Hematopoietic multipotent progenitor cell treated with erythropoietin and hydrocortisone succinate and interleukin-3 and kit ligand, for 6 days (in vitro differentiated cells): ENCODE measurements around the gene CD46.

ENCODE experiments used
- DNase-seq: peaks from one replicate; pipeline ENCODE4 v3.0.0-alpha.2; 2015

Gene CD46

GRCh38 chr1:207815913-207816291 is 64.0 kb downstream of the CD46 start:
- DNase-seq, result peak; percentile 48

- no peak for DNase-seq
Measured at GRCh38 chr1:207817166-207817565, 65.3 kb downstream of the CD46 start.

- DNase-seq, result no peak
Measured at GRCh38 chr1:207817778-207818751, 66.2 kb downstream of the CD46 start.

- DNase-seq, result no peak
Measured at GRCh38 chr1:207818971-207819451, 67.2 kb downstream of the CD46 start.

GRCh38 chr1:207820568-207821463 is 69.0 kb downstream of the CD46 start:
- DNase-seq, result no peak

- no peak for DNase-seq
Measured at GRCh38 chr1:207821464-207822045, 69.7 kb downstream of the CD46 start.

- DNase-seq, result no peak
Measured at GRCh38 chr1:207822124-207822601, 70.3 kb downstream of the CD46 start.

GRCh38 chr1:207822602-207823451 is 71.0 kb downstream of the CD46 start:
- peak; percentile 85 for DNase-seq

GRCh38 chr1:207823531-207823879 is 71.7 kb downstream of the CD46 start:
- no peak for DNase-seq

GRCh38 chr1:207823880-207824566 is 72.2 kb downstream of the CD46 start:
- peak; percentile 93 for DNase-seq

GRCh38 chr1:207824691-207825408 is 73.0 kb downstream of the CD46 start:
- DNase-seq, result peak; percentile 67

GRCh38 chr1:207825409-207825695 is 73.5 kb downstream of the CD46 start:
- no peak for DNase-seq

GRCh38 chr1:207825719-207826556 is 74.1 kb downstream of the CD46 start:
- DNase-seq, result peak; percentile 97

- DNase-seq, result no peak
Measured at GRCh38 chr1:207826557-207827487, 75.0 kb downstream of the CD46 start.

GRCh38 chr1:207827488-207827830 is 75.6 kb downstream of the CD46 start:
- DNase-seq, result no peak

- DNase-seq, result no peak
Measured at GRCh38 chr1:207828046-207828445, 76.2 kb downstream of the CD46 start.

- peak; percentile 96 for DNase-seq
Measured at GRCh38 chr1:207828485-207829158, 76.8 kb downstream of the CD46 start.

GRCh38 chr1:207829576-207829975 is 77.7 kb downstream of the CD46 start:
- no peak for DNase-seq
